Prostate gland (tissue), 2 donors: ENCODE measurements around the gene INAFM2.

Experiments
- CTCF ChIP-seq, 4 experiments: fragments of 200-600 bp in 2 of 4; fragments of 450-650 bp in 2 of 4; sonication (generic) in 2 of 4; IDR thresholded peaks; 1 replicate in 3 of 4; 2 replicates in 1 of 4; pipeline ENCODE4 v1.5.1; 2016 to 2019; ENCODE audit warnings: antibody characterized with exemption in 4 of 4, mild to moderate bottlenecking in 2 of 4, moderate library complexity in 2 of 4
- POLR2A ChIP-seq: fragments of 450-650 bp; IDR thresholded peaks from one replicate; pipeline ENCODE4 v1.6.1; 2016; ENCODE audit warnings: antibody characterized with exemption, mild to moderate bottlenecking

DNA sequence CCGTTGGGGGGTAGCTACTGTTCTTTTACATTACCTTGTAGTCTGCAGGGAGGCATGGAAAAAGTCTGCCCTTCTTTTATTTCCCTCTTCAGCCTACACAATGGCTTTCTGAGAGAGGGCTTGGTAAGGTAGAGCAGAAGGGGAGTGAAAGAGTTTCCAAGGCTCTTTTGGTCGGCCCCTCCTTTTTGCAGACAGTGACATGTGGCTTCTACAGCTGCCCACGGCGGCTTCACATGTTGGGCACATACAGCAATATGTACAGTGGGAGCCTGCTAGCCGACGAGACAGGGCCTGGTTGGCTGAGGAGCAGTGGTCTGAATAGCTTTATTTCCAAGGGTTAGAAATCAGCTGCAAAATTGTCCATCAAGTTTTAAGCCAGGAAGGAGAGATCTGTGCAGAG, 4.0 kb downstream of the INAFM2 start:
- TF ChIP-seq POLR2A (no peak), CTCF (IDR thresholded peaks at IDR 0.05) (no peak)
